GM12878 (cell line): ENCODE data around the gene NR2F2. TPM values are rescaled to one million over a fixed set of nuclear protein-coding genes. Genes with fewer than 3 reads are reported as not detected.

ENCODE experiments used
- ATAC-seq: fragments of 200-7000 bp; cut with Tn5 transposase; 3 replicates; pipeline ENCODE4 v1.9.1; 2020; ENCODE audit warnings: mild to moderate bottlenecking, moderate library complexity
- BruUV-seq: library from RNA; stranded (reverse); fragments of 400-500 nt; replicated peaks from 2 replicates; lab custom pipeline; 2021; lab: Mats Ljungman, UMichigan
- CTCF ChIA-PET: fragments of 300-600 bp; sonication (Branson Sonifier 250); formaldehyde crosslinking; extraction: SDS; loops from one replicate; lab custom pipeline; 2021; ENCODE audit warnings: inconsistent platforms; lab: Yijun Ruan, JAX
- POLR2A ChIA-PET: fragments of 350-600 bp; formaldehyde crosslinking; extraction: SDS; loops from one replicate; lab custom pipeline; 2021; ENCODE audit warnings: inconsistent platforms; lab: Charles Lee
- RAD21 ChIA-PET: fragments of 300-600 bp; sonication (Branson Sonifier 250); formaldehyde crosslinking; loops from one replicate; lab custom pipeline; 2023; ENCODE audit warnings: antibody characterized with exemption; ENCODE audit not compliant: unreplicated experiment; lab: Charles Lee
- SMC1A ChIA-PET: fragments of 300-600 bp; sonication (Branson Sonifier 250); formaldehyde crosslinking; loops from one replicate; lab custom pipeline; 2023; ENCODE audit not compliant: unreplicated experiment, uncharacterized antibody; lab: Charles Lee
- DNase-seq: peaks from one replicate; pipeline ENCODE4 v3.0.0-alpha.2; 2011; ENCODE audit warnings: low read depth, low spot score
- FAIRE-seq: peaks from 3 replicates; lab custom pipeline; 2011; peaks lifted over from hg19 to GRCh38; lab: Jason Lieb, UNC
- H2AFZ ChIP-seq: 2 replicates; pipeline ENCODE4 v1.6.0; 2011; ENCODE audit warnings: low read depth, low read length, control low read depth; ENCODE audit not compliant: control insufficient read depth
- H3K27ac ChIP-seq: 2 replicates; pipeline ENCODE4 v1.5.1; 2011; ENCODE audit warnings: control low read depth; ENCODE audit not compliant: control insufficient read depth, insufficient read depth
- H3K27me3 ChIP-seq, 2 experiments: replicated peaks in 1 of 2; 2 replicates each; pipeline versions ENCODE4 v1.6.0 to v1.6.1; 2011; ENCODE audit warnings: low read length in 1 of 2; ENCODE audit not compliant: control insufficient read depth in 2 of 2, insufficient read depth in 2 of 2
- H3K36me3 ChIP-seq, 2 experiments: 2 replicates each; pipeline ENCODE4 v1.5.1; 2011; ENCODE audit warnings: low read length in 1 of 2; ENCODE audit not compliant: control insufficient read depth in 2 of 2, insufficient read depth in 2 of 2
- H3K4me1 ChIP-seq: 2 replicates; pipeline ENCODE4 v1.6.1; 2011; ENCODE audit warnings: mild to moderate bottlenecking, low read length, moderate library complexity, mixed read lengths; ENCODE audit not compliant: control insufficient read depth, insufficient read depth
- H3K4me2 ChIP-seq: 2 replicates; pipeline ENCODE4 v1.6.0; 2011; ENCODE audit warnings: control low read depth; ENCODE audit not compliant: control insufficient read depth, insufficient read depth
- H3K4me3 ChIP-seq: fragments of 200-600 bp; sonication (generic); 2 replicates; pipeline ENCODE4 v1.5.1; 2016
- H3K79me2 ChIP-seq: 2 replicates; pipeline ENCODE4 v1.6.0; 2011; ENCODE audit warnings: low read length; ENCODE audit not compliant: control insufficient read depth, insufficient read depth
- H3K9ac ChIP-seq: 2 replicates; pipeline ENCODE4 v1.8.0; 2011; ENCODE audit warnings: low read length, control low read depth, mixed read lengths; ENCODE audit not compliant: control insufficient read depth, insufficient read depth
- H3K9me3 ChIP-seq: replicated peaks from 3 replicates; pipeline ENCODE4 v1.5.1; 2011; ENCODE audit warnings: mild to moderate bottlenecking, low read length; ENCODE audit not compliant: control insufficient read depth, insufficient read depth
- H4K20me1 ChIP-seq: 2 replicates; pipeline ENCODE4 v1.6.0; 2011; ENCODE audit not compliant: control insufficient read depth, insufficient read depth
- EED ChIP-seq: sonication (generic); IDR thresholded peaks from 2 replicates; pipeline ENCODE4 v1.6.1; 2016; ENCODE audit warnings: antibody characterized with exemption, low read depth
- PKNOX1 ChIP-seq: fragments of 450-650 bp; IDR thresholded peaks from 2 replicates; pipeline ENCODE4 v1.6.1; 2016; ENCODE audit warnings: mild to moderate bottlenecking
- RFX5 ChIP-seq: IDR thresholded peaks from 2 replicates; pipeline ENCODE4 v1.6.1; 2011; ENCODE audit warnings: low read depth, low read length, improper control_type of control experiment
- SREBF2 ChIP-seq: IDR thresholded peaks from 2 replicates; pipeline ENCODE4 v1.6.1; 2012; ENCODE audit warnings: mild to moderate bottlenecking, low read length
- USF2 ChIP-seq: IDR thresholded peaks from 2 replicates; pipeline ENCODE4 v1.6.1; 2011; ENCODE audit warnings: low read depth, low read length, improper control_type of control experiment, borderline replicate concordance
- WGBS: methylation state at CpG from one replicate; pipeline ENCODE4 v1.1.6; 2016; ENCODE audit warnings: low lambda C conversion rate; ENCODE audit not compliant: insufficient replicate concordance, insufficient coverage; ENCODE audit errors: missing lambda C conversion rate; 5-methylcytosine and 5-hydroxymethylcytosine counted together
- in situ Hi-C: fragments of 300-500 bp; cut with MboI; formaldehyde crosslinking; loops from 9 replicates; pipeline ENCODE4 v1.14.3; 2018; ENCODE audit warnings: mixed read lengths
- intact Hi-C: fragments of 100-400 bp; cut with micrococcal nuclease; formaldehyde crosslinking; loops from one replicate; pipeline ENCODE4 v1.14.2; 2022; ENCODE audit not compliant: unreplicated experiment
- polyA plus RNA-seq, 11 experiments: library from polyadenylated mRNA; depleted of rRNA in 4 of 11; unstranded in 6 of 11; stranded (reverse) in 5 of 11; fragments of >200 nt; fragmentation: Nextera tagmentation in 4 of 11; fragmentation: Illumina TruSeq in 1 of 11; extraction: Ambion mirVana in 4 of 11; extraction: Trizol in 1 of 11; gene quantifications; 1 replicate in 1 of 11; 2 replicates in 10 of 11; pipeline versions ENCODE4 v1.2.1 to v1.2.3, GENCODE V29; 2011 to 2016; ENCODE audit warnings: inconsistent platforms in 2 of 11, missing spikeins in 2 of 11, low read depth in 1 of 11
- total RNA-seq, 4 experiments: library from RNA; depleted of rRNA in 3 of 4; stranded (reverse); fragments of >200 nt in 3 of 4; fragmentation: Illumina TruSeq in 1 of 4; extraction: Trizol in 1 of 4; gene quantifications; 2 replicates each; pipeline versions ENCODE4 v1.2.1 to v1.2.3, GENCODE V29; 2013 to 2021
- TF ChIP-seq, protein P1 (sequence below): fragments of 450-650 bp; IDR thresholded peaks from 2 replicates; pipeline ENCODE4 v1.6.1; 2017; ENCODE audit warnings: low read depth, mild to moderate bottlenecking, moderate library complexity

The NR2F2 gene
- total and polyA plus RNA-seq, 10 of the 15 experiments (the other 5 are each of a cell fraction or from before 2014, with no cell fraction given) = 1.1 to 10.1 (median 3.2) TPM

- TF ChIP-seq USF2 (no peak), RFX5 (no peak), PKNOX1 (no peak)
These were observed 16.9 kb downstream of the NR2F2 start (continued) for GRCh38 chr15:96347181-96348111.

DNA sequence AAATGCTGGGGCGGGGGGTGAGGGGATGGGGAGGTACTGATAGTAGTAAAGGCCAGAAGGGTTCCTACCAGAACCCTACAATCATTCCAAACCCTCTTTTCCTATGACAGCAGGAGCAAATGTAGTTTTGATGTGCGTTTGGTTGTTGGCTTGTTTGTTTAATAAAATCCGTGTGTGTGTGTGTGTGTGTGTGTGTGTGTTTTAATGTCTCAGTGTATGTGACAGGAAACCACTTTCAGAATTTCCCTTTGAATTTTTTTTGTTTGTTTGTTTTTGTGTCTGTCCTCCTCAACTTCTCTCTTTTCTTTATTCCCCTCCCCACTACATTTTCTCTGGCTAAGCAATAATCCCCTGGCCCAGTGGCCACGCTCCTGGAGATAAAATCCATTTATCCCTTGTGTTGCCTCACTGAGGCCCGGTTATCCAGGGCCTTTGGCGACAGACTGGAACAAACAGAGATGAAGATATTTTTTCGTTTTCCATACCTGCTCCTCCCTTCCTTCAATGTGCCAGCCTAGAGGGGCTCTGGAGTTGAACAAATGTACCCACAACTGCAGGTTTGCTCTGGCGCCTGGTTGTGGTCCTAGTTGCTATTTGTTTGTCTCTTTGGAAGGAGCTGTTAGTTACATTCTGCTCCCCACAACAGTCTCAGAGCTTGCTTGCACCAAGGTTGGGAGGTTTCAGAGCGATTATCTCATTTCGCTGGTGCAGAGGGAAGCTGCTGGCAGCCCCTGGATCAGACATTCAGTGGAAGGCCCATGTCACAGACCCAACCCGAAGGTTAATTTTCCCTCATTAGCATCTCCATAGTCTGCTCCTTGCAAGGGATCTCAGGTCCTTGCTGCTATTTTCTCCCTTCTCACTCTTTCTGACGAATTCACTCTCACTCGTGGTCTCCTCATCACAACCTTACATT, 17.9 kb downstream of the NR2F2 start:
- in situ Hi-C loops (loop anchor here (10.0 kb wide), 1 partner anchor 1084 kb away; no protein-coding TSS in a partner anchor), intact Hi-C loops (loop anchor here (5.0 to 10.0 kb wide), 5 partner anchors 306 to 1061 kb away; no protein-coding TSS in a partner anchor)
- Histone ChIP-seq H3K9me3 (no peaks in the 10 kb centered on the region), H3K9ac (no peak overlapping the region), H3K4me1 (no peaks in the 10 kb centered on the region), H3K27me3 (peaks cover 0 to 3% of the 10 kb centered on the region in 2 experiments; a peak in 2 of 4 replicates), H3K36me3 (no peaks in the 10 kb centered on the region; a peak in 1 of 4 replicates), H2AFZ (no peak overlapping the region), H4K20me1 (no peaks in the 10 kb centered on the region; the same call in 1 of the 2 replicates), H3K4me3 (no peak overlapping the region), H3K4me2 (no peak overlapping the region), H3K27ac (no peak overlapping the region), H3K79me2 (no peaks in the 10 kb centered on the region)
- DNase-seq (no peak), ATAC-seq (no peak), FAIRE-seq (no peak)
- CTCF ChIA-PET = interaction anchor here (0.6 to 2.3 kb wide), 9 partner anchors 8 to 1059 kb away, joined by 3 to 31 read pairs (median 3); no protein-coding TSS in a partner anchor
- SMC1A ChIA-PET = interaction anchor here (0.5 to 6.0 kb wide), 13 partner anchors 8 to 897 kb away, joined by 3 to 105 read pairs (median 6); partner anchors contain the start of gene NR2F2
- no peak for TF ChIP-seq SREBF2
- TF ChIP-seq, protein P1, sequence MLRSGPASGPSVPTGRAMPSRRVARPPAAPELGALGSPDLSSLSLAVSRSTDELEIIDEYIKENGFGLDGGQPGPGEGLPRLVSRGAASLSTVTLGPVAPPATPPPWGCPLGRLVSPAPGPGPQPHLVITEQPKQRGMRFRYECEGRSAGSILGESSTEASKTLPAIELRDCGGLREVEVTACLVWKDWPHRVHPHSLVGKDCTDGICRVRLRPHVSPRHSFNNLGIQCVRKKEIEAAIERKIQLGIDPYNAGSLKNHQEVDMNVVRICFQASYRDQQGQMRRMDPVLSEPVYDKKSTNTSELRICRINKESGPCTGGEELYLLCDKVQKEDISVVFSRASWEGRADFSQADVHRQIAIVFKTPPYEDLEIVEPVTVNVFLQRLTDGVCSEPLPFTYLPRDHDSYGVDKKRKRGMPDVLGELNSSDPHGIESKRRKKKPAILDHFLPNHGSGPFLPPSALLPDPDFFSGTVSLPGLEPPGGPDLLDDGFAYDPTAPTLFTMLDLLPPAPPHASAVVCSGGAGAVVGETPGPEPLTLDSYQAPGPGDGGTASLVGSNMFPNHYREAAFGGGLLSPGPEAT = 0 out of 2 replicates have a peak, but pooled peaks have one; percentile 35
- no peak for TF ChIP-seq EED
- POLR2A ChIA-PET = interaction anchor here (1.0 to 5.8 kb wide), 10 partner anchors 8 to 892 kb away, joined by 3 to 31 read pairs (median 4); no protein-coding TSS in a partner anchor
- 10% methylated on average over 13 of the region's 13 CpGs for WGBS
- RAD21 ChIA-PET = interaction anchor here (0.5 to 11.4 kb wide), 7 partner anchors 11 to 548 kb away, joined by 3 to 252 read pairs (median 4); partner anchors contain the start of gene NR2F2
- no TSS peak for BruUV-seq
